ENCODE data around the gene DCTN3.

DCTN3 gene

DNA sequence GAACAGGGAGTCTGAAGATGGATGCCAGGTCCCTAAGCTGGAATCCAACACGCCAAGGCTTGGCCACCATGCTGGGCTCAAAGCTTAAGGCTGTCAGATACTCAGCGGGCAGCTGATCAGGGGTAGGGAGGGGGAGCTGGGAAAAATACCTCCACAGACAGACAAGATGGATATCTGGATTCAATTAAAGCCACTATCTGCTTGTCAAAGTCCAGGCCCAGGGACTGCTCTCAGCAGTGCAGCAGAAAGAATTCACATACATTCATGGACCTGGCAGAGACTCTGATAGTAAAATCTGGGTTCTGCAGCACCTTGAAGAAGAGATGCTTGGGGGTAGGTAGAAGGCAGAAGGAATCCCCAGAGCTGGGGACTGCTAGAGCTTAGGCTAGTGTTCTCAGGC, 5.2 kb downstream of the DCTN3 start:
- DNase-seq, result no peak

DNA sequence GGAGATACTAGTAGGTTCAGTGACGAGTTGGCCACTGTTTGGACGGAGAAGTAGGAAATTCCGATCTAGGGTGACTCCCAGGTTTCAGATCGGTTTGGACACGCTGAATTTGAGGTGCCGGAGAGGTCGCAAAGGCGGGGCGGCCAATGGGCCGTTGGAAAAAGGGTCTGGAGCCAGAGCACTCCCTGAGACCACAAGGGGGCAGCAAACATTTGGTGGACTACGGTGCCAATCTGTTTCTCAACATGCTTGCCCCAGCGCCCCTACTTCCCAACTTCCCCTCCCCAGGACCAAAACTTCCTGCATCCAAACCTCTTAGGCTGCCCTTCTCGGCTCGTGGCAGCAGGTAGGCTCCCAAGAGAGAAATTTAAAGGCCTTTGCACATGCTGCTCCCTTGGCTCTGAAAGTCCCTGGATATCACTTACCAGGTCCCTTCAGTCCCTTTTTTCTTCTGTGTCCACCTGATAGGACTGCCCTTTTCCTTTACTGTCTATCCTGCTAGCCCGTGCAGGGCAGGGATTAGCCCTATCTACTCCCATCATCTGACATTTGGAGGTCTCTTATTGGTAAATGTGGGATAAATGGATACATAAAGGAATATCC, 7.4 kb downstream of the DCTN3 start:
- peak; percentile 12 for DNase-seq

DNA sequence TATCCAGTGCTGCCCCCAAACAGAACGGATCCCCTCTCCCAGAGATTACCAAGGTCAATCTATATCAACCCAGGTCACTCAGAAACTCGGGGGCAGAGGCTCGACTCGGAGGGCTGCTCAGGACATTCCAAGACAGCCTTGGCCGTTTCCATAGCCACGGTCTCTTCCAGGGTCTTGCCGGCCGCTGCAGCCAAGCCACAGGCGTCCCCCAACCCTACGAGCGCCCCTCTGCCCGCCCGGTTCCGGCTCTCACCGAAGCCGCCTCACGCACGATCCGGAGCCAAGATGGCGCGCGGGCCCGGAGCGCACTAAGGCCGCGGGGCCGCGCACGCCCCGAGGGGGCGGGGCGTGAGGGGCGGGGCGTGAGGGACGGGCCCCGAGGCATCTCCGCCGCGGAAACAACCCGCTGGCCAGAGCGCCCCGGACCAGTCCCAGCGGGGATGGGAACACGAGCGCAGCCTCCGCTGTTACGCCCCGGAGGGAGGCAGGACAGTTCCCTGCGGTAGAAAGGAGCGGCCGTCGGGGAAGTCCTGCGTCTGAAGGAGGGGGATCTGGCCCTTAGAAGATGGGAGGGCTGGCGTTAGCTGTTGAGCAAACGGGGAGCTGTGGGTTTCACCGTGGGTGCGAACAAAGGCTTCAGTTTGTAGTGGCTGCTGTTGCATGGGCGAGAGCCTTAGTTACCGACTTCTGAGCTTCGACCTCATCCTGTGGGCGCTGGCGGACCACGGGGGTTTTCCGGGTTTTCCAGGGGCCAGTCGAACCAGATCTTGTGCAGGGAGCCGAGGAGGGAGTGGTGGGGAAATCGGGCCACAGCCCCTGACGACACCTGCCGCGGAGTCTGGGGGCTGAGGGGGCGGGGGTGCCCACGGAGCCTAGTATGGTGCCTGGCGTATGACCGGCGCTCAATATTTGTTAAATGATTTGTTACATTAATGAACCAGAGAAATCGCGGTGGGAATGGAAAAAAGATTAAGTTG, 8.2 kb downstream of the DCTN3 start, which contains the start of gene RPP25L:
Gene RPP25L (minus strand): TSS at position 287 of the 977 bp plus-strand sequence. CDS start 801 bp downstream, outside the sequence.
- DNase-seq, result no peak

DNA sequence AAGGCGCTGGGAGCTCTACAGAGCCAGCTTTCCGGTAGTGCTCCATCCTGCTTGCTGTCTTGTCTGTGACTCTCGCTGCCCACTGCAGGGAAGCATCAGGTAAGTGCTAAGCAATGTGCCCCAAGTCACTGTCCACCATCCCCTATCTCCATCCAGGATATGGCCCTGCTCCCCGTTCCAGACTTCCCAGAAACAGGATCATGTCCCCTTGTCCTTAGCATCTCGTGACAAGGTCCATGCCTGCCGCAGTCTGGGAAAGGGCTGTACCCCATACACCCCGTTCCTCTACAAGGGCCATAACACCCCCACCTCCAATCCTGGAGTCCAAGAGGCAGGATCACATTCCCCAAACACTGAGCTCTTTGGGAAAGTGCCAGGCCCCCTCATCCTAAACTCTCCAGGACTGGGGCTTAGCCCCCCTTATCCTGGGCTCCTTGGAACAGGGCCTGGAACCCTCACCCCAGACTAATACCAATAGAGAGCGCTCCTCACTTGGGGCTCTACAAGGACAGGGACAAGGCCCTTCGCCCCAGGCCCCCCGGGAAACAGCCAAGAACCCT, 9.0 kb downstream of the DCTN3 start:
- DNase-seq, result no peak

DNA sequence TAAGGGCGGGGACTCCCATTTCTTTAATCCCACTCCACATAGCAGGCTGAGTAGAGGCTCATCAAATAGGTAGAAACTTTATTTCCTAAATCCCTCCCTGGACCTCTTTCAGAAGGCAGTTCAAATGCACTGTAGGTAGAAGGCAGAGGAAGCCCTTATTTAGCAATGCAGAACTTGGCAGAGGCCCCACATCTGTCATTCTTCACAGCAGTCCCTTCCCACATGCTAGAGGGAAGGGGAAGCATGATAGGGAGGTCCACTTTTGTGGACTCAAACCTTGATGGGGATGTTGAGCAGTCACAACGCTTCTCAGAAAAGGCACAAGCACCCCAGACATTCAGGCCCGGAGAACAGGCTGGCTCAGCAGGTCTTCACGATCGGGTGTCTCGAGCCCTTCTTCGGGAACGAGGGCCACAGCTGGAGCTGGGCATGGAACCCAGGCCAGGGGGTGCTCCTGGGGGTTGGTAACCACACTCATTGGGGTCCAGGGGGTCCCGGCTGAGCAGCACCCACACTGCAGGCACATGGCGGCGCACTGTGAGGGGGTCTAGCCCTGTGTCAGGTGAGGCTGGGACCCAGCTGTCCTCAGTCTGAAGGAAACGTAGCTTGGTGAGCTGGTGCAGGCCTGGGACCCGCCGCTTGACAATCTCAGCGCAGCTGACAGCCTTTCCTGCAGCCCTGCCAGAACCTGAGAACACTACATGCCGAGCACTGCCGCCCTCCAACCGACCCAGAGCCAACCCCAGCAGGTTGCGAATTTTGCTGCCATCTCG, 9.7 kb downstream of the DCTN3 start:
- no peak for DNase-seq

DNA sequence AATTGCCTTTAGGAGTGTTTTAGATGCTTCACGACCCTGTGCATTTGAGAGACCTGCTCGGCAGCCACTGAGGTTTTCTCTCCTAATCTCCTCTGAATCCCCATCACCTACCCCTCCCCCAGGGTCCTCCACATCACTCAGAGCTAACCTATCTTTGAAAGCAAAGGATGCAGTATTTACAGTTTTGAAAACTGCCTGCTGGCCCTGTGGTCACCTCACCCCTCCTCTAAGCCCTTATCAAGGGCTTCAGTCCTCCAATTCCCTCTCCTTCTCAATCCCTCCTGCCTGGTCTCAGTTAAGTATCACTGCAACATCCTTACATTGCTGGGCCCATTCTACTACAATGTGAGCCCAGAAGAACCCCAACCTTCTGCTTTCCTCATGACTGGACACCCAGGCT, 13.0 kb downstream of the DCTN3 start:
- no peak for DNase-seq

DNA sequence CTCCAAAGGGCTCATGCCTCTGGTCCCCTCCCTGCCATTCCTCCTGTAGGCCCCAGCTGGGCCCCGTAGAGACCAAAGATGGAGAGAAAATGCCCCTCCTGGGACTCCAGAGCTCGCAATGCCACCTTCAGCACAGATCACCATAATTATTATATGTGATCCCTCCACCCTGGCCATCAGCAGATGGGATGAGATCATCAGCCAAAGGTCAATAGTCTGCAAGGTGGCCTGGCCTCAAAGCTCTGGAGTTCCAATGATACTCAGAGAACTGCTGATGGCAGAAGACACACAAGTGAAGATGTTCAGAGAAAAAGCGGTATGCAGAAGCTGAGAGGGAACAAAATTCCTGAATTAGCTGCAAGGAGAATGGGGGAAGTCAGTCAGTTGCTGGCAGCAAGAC, 13.4 kb downstream of the DCTN3 start:
- DNase-seq, result no peak

DNA sequence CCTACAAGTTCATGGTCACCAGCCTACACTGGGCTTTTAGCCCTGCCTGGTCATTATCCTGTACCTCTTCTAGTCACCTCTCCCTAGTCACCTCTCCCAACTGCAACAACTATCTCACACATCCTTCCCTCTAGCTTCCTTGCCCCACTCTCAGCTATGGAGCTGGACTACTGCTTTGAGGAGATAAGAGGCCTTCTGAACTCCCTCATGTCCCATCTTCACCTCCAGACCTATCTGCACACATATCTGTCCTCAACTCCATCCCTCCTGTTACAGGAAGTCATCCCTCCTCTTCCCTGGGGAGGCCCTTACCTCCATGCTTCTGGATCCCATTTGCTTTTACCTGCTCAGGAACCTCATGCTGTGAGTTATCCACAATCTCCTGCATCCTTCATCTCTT, 14.1 kb downstream of the DCTN3 start:
- DNase-seq, result no peak

DNA sequence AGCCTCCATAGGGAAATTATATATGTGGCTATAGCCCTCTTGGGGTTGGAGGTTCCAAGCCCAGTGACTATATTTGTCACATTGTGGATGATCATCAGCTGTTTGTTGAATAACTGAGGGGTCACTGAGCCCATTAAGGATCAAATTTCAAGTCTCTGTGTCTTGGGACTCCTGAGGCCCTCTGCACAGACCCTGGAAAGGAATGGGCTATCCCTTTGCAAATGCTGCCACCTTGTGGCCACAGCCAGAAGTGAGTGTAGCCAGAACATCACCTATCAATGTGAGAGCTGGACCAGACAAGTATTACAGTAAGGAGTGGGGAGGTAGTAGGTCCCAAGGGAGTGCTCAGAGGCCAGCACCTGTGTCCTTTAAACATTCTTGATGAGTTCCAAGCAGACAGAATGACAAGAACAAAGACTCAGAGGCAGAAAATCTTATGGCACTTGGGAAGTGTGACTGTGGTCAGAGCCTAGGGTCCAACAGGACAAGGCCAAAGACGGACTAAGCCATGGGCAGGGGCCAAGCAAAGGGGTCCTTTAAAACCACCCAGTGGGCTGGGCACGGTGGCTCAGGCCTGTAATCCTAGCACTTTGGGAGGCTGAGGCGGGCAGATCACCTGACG, 16.6 kb downstream of the DCTN3 start:
- no peak for DNase-seq

DNA sequence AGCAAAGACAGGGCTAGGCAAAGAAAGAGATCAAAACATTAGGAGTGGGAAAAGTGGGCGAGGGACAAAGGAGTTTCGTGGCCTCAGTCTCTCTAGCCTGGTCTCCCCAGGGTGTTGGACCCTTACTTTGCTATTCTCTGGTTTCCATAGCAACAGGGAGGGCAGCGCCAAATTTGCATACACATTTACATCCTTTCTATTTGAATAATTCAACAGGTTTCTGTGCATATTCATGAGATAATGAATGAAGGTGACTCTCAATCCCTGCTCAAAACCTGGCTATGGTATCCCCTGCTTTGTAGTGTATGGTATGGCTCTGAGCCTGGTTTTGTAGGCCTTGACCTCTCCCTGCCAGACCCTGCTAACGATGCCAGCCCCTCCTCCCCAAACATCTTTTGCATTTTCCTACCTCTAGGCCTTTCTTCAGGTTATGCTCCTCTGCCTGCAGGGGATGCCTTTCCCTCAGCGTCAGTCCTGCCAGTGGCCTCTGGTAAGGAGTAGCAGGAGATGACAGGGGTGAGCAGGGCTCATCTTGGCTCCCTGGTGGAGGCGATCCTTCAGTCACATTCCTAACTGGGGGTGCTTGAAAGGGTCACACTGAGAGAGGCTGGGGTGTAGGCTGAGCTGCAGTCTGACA, 18.2 kb downstream of the DCTN3 start:
- DNase-seq, result no peak

DNA sequence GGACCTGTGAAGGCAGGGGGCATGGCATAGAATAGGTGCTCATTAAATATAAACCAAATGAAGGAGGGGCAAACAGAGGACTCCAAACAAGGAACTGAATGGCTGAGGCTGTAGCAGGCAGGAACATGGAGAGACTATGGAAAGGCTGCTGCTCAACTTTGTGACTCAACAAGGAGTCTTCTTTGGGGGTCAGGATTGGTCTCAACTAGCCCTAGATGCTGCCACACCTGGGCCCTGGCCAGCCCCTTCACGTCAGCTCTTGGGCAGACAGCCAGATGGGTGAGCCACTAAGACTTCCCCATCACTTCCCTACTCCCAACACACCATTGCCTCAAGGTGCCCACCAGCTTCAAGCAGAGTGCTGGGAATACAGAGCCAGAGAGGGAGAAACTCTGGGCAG, 19.4 kb downstream of the DCTN3 start:
- no peak for DNase-seq

DNA sequence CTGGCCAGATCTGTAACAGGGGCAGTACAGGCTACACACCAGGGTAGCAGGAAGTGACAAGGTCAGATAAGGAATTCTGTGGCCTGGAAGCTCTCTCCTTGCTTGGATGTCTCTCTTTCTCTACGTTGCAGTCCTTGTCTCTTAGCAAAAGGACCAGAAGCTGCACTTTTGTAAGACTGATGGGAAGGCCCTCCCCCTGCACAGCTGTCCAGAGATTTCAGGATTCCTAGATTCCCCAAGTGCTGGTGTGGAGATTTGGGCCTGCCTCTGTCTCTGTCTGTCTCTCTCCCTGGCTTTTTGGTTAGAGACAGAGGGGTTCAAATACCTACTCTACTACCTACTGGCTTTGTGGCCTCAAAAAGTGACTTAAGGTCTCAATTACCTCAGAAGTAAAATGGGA, 20.7 kb downstream of the DCTN3 start:
- DNase-seq, result no peak

DNA sequence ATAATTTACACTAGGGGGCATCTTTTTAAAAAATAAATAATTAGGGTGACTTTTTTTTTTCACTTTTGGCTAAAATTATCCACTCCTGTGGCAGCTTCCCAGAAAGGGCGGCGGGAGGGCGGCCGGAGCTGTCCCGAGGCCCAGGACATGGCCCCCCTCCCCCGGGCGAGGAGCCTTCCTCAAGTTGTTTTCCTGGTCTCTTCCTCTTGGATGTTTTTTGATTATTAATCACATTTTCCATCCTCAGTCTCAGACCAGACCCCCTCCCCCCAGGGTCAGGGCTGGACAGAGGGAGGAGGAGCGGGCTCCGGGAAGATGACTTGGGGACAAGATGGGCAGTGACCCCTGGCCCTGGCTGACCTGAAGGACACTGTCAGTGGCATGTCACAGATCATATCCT, 26.1 kb downstream of the DCTN3 start:
- no peak for DNase-seq

DNA sequence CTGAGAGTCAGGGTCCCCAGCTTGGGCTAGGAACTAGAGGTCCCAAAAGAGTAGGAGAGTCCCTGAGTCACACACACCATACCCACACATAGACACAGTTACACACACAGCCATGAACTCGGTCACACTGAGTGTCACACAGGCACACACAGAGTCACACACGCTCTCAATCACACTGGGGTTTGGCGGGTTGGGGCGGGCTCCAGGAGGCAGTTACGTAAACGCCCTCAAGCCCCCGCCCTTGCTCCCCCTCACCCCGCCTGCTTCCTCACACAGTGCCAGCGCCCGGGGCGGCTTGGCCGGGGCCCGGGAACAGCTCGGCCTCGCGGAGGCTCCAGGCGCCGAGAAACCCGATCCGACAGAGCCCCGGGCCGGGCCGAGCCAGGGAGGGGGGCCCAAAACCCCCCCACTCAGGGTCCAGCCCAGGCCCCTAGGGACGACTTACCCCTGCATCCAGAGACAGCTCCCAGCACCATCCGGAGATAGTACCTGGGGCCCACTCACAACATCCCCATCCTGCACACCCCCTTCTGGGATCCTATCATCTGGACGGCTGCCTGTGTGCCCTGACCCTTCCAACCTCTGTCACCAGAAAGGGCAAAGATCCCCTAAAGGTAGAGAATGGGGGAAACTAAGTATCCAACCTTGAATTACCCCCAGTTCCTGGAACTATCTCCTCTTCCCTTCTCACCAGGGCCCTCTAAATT, 27.2 kb downstream of the DCTN3 start:
- no peak for DNase-seq

DNA sequence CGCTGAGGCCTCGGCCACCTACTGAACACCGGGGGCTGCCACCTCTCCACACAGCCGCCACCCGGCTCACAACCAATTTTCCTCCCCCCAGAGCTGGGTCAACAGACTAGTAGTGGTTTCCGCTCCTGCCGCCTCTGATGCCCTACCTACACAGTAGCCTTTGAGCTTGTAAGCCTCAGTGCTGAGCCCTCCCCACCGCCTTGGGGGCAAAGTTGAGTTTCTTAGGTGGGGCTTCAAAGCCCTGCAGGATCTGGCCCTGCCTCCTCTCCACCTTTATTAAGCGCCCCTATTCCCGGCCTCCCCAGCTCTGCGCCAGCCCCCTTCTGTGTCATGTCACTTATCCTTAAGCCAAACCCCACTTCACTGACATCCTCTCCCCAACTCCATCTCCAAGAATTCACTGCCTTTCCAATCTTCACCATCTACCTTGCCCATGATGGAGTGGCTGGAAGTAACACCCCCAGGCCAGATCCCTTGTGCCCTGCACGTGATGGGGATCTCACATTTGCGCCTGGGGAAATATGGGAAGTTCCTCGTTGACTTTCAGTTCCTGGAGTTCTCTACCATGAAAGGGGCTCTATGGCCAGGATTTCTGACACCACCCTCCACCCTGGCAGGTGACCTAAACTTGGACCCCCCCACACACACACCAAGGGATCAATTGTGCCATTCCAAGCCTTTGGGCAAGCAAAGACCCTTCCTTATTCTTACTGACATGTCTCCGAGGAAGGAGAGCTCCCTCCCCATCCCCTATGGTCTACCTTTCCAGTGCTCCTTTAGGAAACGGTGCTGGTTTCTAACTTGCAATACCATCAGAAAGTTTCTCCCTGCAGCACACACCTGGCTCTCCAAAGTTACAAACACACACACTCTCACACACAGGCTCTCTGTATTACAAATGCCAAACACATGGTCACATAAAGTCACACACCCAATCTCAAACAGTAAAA, 28.1 kb downstream of the DCTN3 start:
- DNase-seq, result no peak

DNA sequence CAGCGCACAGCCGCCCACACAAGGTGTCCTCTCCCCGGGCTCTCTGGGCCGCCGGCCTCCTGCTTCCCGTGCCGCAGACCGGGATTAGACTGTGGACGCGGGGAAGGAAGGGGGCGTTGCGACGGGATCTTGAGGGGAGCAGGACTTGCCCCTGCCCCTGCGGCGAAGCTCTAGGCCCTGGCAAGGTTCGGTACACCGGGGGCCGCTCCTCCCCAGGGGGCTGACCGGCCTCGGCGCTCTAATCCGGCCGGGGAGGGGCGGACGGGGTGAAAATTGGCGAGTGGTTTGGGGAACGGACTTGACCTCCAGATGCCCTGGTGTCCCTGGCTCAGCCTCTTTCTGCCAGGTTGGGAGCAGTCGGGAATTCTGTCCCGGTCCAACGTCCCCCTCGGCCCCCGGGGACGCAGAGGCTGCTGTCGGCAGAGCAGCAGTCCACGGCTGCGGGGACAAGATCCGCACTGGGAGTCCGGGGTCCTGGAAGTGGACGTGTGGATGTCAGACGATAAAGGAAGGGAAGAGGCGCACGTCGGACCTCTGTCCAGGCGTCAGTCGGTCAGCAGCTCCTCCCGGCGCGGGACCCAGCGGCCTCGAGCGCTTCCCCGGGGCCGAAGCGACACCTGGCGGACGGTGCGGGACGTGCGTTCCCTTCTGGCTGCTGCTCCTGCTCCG, 28.9 kb downstream of the DCTN3 start:
- DNase-seq, result no peak

DNA sequence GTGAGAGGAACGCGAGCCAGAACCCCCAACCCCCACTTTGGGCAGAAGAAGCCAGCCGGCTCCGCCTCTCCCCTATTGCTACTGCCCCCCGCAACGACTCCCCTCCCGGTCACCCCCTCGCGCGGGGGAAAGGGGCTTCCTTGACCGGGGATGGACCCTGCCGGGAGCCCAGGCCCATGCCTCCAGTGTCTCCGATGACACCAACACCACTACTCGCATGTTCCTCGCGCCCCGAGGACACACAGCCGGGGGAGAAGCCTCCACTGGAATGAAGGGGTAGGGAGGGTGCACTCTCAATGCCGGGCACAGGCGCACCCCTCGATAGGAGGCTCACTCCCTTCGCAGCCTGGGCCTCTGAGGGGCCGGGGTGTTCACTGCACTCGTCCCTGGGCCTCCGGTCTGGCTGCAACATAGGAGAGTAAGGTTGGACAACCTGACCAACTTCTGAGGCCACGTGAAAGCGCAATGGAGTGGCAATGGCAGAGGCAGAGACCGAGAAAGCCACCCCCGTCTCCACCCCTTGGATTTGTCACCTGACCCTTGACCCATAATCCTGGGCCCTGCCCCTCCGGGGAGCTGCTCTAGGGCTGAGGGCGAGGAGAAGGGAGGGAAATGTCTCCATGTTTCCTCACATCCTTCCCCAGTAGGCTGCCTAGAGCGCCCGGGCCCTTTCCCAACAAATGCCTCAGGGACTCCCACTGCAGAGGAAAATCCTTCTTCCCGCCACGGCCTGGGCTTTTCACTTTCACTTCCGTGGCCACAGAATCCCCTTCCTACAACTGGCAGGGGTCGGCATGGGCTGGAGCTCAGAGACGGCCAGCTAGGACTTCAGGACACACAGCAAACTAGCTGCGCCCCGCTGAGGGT, 29.7 kb downstream of the DCTN3 start:
- no peak for DNase-seq

DNA sequence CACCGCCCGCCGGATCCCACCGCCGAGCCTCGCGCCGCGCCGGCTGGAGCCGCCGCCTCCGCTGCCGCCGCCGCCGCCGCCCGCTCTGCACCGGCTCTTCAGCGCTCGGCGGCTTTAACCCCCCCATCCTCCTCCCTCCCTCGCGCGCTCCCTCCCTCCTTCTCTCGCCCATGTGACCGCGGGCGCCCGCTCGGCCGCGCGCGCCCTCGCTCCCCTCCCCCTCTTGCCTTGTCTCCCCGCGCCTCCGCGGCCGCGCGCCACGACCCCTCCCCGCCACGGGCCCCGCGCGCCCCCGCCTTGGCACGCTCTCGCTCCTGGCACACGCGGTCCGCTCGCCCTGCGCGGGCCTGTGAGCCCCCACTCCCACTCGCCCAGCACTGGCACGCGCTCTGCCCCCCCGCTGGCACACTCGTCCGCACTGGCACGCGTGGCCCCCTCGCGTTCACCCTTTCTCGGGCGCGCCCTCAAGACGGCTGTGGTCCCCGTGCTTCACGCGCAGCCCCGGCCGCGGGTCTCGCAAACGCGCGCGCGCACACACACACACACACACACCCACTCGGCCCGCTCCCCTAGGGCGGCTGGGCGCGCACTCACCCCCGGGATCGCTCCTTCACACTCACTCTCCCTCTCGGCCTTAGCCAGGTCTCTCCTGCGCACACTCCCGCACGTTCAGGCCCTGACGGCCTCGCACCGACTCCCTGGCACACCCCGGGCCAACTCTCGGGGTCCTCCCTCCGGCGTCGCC, 30.5 kb downstream of the DCTN3 start, which contains the start of gene CNTFR:
Gene CNTFR (minus strand): TSS at position 89 of the 745 bp plus-strand sequence. CDS start 20,743 bp downstream, outside the sequence.
- DNase-seq, result no peak

All from SHP77 treated with DMSO at 0.1 percent for 48 hours (cell line).